ENCODE measurements around the gene BTN2A1.
A peak's percentile ranks its signal among the peaks of the same experiment; 100 is the strongest.
"Not testable (repeated sequence)": the region's sequence is repeated elsewhere in the genome, so short reads cannot be mapped to it uniquely, and the experiment has no call there.

Gene BTN2A1

DNA sequence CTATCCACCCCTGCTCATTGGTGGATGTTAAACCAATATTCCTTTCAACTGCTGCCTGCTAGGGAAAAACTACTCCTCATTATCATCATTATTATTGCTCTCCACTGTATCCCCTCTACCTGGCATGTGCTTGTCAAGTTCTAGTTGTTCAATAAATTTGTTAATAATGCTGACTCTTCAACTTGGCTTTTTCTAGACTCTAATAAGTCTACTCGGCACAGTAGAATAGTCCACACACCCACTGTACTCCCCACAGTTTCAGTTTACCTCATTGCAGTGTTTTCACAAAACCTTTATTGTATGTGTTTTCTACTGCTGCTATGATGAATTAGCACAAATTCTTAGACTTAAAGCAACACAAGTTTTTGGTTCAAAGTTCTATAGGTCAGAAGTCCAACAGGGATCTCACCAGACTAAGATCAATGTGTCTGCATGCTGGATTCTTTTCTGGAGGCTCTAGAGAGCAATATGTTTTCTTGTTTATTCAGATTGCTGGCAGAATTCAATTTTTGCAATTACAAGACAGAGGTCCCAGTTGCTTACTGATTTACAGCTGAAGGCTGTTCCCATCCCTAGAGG is 42.6 kb upstream of the BTN2A1 start:
- no peak overlapping the region for H3K9ac ChIP-seq (ENCODE audit: insufficient read length, low read depth)
- H3K4me3 ChIP-seq (ENCODE audit: insufficient read length, low read depth): no peak overlapping the region
- H3K36me3 ChIP-seq (ENCODE audit: insufficient read depth, insufficient read length, low read length): no peaks in the 10 kb centered on the region

DNA sequence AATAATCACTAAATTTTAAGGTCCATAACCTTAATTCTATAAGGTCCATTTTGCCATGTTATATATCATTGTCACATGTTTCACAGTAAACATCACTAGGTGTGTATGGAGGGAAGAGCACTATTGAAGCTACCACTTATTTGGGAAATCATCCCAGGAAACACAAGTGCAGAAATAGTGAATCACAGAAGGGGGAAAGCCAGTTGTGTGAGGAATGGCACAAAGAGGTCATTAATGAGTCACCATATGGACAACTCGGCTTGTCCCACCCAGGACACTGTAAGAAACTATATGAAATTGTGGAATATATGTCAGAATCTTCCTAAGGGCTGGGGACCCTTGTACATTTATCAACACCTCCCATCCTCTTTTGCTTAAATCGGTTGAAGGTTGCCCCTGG is 42.0 kb upstream of the BTN2A1 start:
- Histone ChIP-seq H3K9ac (ENCODE audit: insufficient read length, low read depth) (no peak overlapping the region), H3K4me1 (ENCODE audit: insufficient read depth, insufficient read length) (no peaks in the 10 kb centered on the region), H3K9me3 (ENCODE audit: insufficient read depth, low read length) (peaks cover 22% of the 10 kb centered on the region), H3K4me3 (ENCODE audit: insufficient read length, low read depth) (no peak overlapping the region), H3K27me3 (ENCODE audit: insufficient read depth, insufficient read length) (no peaks in the 10 kb centered on the region), H3K36me3 (ENCODE audit: insufficient read depth, insufficient read length, low read length) (no peaks in the 10 kb centered on the region)
- no peak for TF ChIP-seq YY1 (IDR thresholded peaks at IDR 0.05; ENCODE audit: insufficient read depth, insufficient read length)
- no peak for TF ChIP-seq ZNF274 (IDR thresholded peaks at IDR 0.05; ENCODE audit: low read depth, low read length)
- no peak for TF ChIP-seq SUZ12 (IDR thresholded peaks at IDR 0.05; ENCODE audit: extremely low read depth, insufficient read depth, insufficient read length)
- no peak for DNase-seq (ENCODE audit: low read depth, low spot score)

More for the DNA sequence above, 42.6 kb upstream of the BTN2A1 start:
- Histone ChIP-seq H3K4me1 (ENCODE audit: insufficient read depth, insufficient read length) (no peaks in the 10 kb centered on the region), H3K27me3 (ENCODE audit: insufficient read depth, insufficient read length) (no peaks in the 10 kb centered on the region), H3K9me3 (ENCODE audit: insufficient read depth, low read length) (peaks cover 22% of the 10 kb centered on the region)
- DNase-seq (ENCODE audit: low read depth, low spot score): no peak
- no peak for TF ChIP-seq YY1 (IDR thresholded peaks at IDR 0.05; ENCODE audit: insufficient read depth, insufficient read length)
- no peak for TF ChIP-seq ZNF274 (IDR thresholded peaks at IDR 0.05; ENCODE audit: low read depth, low read length)
- no peak for TF ChIP-seq SUZ12 (IDR thresholded peaks at IDR 0.05; ENCODE audit: extremely low read depth, insufficient read depth, insufficient read length)

DNA sequence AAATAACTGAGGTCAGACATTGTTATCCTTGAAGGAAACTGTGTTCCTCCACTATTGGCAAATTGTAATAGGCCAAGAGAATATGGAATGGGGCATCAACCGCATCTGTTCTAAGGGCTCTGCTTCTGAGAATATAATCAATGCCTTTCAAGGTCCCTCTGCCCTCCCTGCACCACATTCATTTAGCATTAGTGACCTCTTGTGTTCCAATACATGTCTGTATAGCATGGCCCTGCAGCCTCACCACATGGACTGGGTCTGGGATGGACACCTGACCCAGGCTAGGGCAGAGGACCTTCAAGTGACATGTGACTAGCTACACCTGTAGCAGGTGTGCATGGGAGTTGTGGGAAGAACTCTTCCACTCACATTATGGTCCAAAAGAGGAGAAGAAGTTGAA is 41.5 kb upstream of the BTN2A1 start:
- no peak for DNase-seq (ENCODE audit: low read depth, low spot score)
- Histone ChIP-seq H3K9me3 (ENCODE audit: insufficient read depth, low read length) (peaks cover 22% of the 10 kb centered on the region), H3K9ac (ENCODE audit: insufficient read length, low read depth) (no peak overlapping the region), H3K27me3 (ENCODE audit: insufficient read depth, insufficient read length) (no peaks in the 10 kb centered on the region), H3K36me3 (ENCODE audit: insufficient read depth, insufficient read length, low read length) (no peaks in the 10 kb centered on the region), H3K4me1 (ENCODE audit: insufficient read depth, insufficient read length) (no peaks in the 10 kb centered on the region), H3K4me3 (ENCODE audit: insufficient read length, low read depth) (no peak overlapping the region)
- TF ChIP-seq ZNF274 (IDR thresholded peaks at IDR 0.05; ENCODE audit: low read depth, low read length) (no peak), YY1 (IDR thresholded peaks at IDR 0.05; ENCODE audit: insufficient read depth, insufficient read length) (no peak), SUZ12 (IDR thresholded peaks at IDR 0.05; ENCODE audit: extremely low read depth, insufficient read depth, insufficient read length) (no peak)

DNA sequence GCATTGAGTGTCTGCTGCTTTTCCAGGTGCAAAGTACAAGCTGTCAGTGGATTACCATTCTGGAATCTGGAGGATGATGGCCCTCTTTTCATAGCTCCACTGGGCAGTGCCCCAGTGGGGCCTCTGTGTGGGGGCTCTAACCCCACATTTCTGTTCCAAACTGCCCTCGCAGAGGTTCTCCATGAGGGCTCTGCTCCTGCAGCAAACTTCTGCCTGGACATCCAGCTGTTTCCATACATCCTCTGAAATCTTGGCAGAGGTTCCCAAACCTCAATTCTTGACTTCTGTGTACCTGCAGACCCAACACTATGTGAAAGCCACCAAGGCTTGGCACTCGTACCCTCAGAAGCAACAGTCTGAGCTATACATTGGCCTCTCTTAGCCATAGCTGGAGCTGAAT is 39.7 kb upstream of the BTN2A1 start:
- DNase-seq (ENCODE audit: low read depth, low spot score); H3K9ac ChIP-seq (ENCODE audit: insufficient read length, low read depth); H3K4me1 ChIP-seq (ENCODE audit: insufficient read depth, insufficient read length); H3K4me3 ChIP-seq (ENCODE audit: insufficient read length, low read depth); H3K36me3 ChIP-seq (ENCODE audit: insufficient read depth, insufficient read length, low read length); H3K27me3 ChIP-seq (ENCODE audit: insufficient read depth, insufficient read length): not testable (repeated sequence)
- H3K9me3 ChIP-seq (ENCODE audit: insufficient read depth, low read length): peaks cover 22% of the 10 kb centered on the region

- not testable (repeated sequence) for H3K4me1 ChIP-seq (ENCODE audit: insufficient read depth, insufficient read length); H3K9ac ChIP-seq (ENCODE audit: insufficient read length, low read depth); H3K4me3 ChIP-seq (ENCODE audit: insufficient read length, low read depth); H3K27me3 ChIP-seq (ENCODE audit: insufficient read depth, insufficient read length); DNase-seq (ENCODE audit: low read depth, low spot score)
- H3K36me3 ChIP-seq (ENCODE audit: insufficient read depth, insufficient read length, low read length): peaks cover 11% of the 10 kb centered on the region
- peaks cover 22% of the 10 kb centered on the region for H3K9me3 ChIP-seq (ENCODE audit: insufficient read depth, low read length)
Measured at GRCh38 chr6:26418795-26419194, 39.0 kb upstream of the BTN2A1 start.

- peaks cover 16% of the 10 kb centered on the region for H3K36me3 ChIP-seq (ENCODE audit: insufficient read depth, insufficient read length, low read length)
- no peak for DNase-seq (ENCODE audit: low read depth, low spot score)
- no peaks in the 10 kb centered on the region for H3K4me1 ChIP-seq (ENCODE audit: insufficient read depth, insufficient read length)
- H3K27me3 ChIP-seq (ENCODE audit: insufficient read depth, insufficient read length): no peaks in the 10 kb centered on the region
- peaks cover 22% of the 10 kb centered on the region for H3K9me3 ChIP-seq (ENCODE audit: insufficient read depth, low read length)
- H3K4me3 ChIP-seq (ENCODE audit: insufficient read length, low read depth): no peak overlapping the region
- no peak overlapping the region for H3K9ac ChIP-seq (ENCODE audit: insufficient read length, low read depth)
- TF ChIP-seq YY1 (IDR thresholded peaks at IDR 0.05; ENCODE audit: insufficient read depth, insufficient read length) (no peak), ZNF274 (IDR thresholded peaks at IDR 0.05; ENCODE audit: low read depth, low read length) (no peak), SUZ12 (IDR thresholded peaks at IDR 0.05; ENCODE audit: extremely low read depth, insufficient read depth, insufficient read length) (no peak)
Measured at GRCh38 chr6:26420688-26421171, 37.0 kb upstream of the BTN2A1 start.

DNA sequence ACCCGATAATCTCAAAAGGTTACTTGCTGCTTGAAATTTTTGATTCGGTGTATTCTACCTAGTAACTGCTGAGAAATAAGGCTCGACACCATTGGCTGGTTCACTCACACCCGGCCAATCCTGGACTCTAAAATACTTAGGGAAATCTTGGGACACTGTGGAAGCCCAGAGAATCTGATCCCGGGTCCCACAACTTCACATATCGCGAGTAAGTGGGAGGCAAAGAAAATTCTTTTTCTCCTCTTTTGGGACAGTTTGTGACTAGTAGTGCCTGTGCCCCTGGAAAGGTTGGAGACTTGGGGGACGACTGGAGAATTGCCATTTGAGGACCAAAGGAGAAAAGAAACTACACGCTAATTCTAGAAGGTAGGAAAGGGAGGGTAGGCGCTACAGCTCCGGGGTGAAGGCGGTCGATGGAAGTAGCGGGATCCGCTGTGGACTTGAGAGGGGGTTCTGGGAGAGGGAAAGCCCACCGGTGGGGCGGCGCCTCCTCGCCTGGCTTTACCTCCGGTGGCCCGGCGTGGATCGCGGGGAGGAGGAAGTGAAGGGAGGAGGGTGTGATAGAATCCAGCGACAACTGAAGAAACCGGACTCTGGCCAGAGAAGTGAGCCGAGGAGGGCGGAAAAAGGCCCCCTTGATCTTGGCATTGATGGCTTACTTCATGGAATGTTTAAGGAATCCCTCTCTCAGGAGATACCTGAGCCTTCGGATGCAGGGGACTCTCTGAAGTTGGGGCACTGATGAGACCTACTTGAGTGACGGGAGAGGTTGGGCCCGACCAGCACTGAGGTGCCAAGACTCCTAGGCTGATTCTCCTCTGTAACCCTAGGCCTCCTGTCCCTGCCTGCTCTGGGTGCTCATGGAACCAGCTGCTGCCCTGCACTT is 36.3 kb upstream of the BTN2A1 start:
- H3K27me3 ChIP-seq (ENCODE audit: insufficient read depth, insufficient read length): no peaks in the 10 kb centered on the region
- peak overlapping the region; percentile 80 for H3K9ac ChIP-seq (ENCODE audit: insufficient read length, low read depth)
- H3K36me3 ChIP-seq (ENCODE audit: insufficient read depth, insufficient read length, low read length): peaks cover 20% of the 10 kb centered on the region
- no peaks in the 10 kb centered on the region for H3K4me1 ChIP-seq (ENCODE audit: insufficient read depth, insufficient read length)
- peak; percentile 63 for DNase-seq (ENCODE audit: low read depth, low spot score)
- peak overlapping the region; percentile 75 for H3K4me3 ChIP-seq (ENCODE audit: insufficient read length, low read depth)
- peaks cover 22% of the 10 kb centered on the region for H3K9me3 ChIP-seq (ENCODE audit: insufficient read depth, low read length)
- TF ChIP-seq ZNF274 (IDR thresholded peaks at IDR 0.05; ENCODE audit: low read depth, low read length) (no peak), YY1 (IDR thresholded peaks at IDR 0.05; ENCODE audit: insufficient read depth, insufficient read length) (no peak), SUZ12 (IDR thresholded peaks at IDR 0.05; ENCODE audit: extremely low read depth, insufficient read depth, insufficient read length) (no peak)
